GM18951 (cell line): Measurements from ENCODE around the gene PLEKHB2.
"Not testable (repeated sequence)": the region's sequence is repeated elsewhere in the genome, so short reads cannot be mapped to it uniquely, and the experiment has no call there.

Experiments used
- POLR2A ChIP-seq: IDR thresholded peaks from 4 replicates; pipeline ENCODE4 v1.6.1; 2011; ENCODE audit warnings: mild to moderate bottlenecking; ENCODE audit not compliant: insufficient read length, insufficient read depth; ENCODE audit errors: extremely low read depth
- in situ Hi-C: fragments of 300-500 bp; cut with MboI; formaldehyde crosslinking; loops from one replicate; pipeline ENCODE4 v1.12.0; 2022; ENCODE audit warnings: low sequenced_read_pairs, mixed read lengths, inconsistent platforms; ENCODE audit not compliant: unreplicated experiment

Gene PLEKHB2, protein sequence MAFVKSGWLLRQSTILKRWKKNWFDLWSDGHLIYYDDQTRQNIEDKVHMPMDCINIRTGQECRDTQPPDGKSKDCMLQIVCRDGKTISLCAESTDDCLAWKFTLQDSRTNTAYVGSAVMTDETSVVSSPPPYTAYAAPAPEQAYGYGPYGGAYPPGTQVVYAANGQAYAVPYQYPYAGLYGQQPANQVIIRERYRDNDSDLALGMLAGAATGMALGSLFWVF

DNA sequence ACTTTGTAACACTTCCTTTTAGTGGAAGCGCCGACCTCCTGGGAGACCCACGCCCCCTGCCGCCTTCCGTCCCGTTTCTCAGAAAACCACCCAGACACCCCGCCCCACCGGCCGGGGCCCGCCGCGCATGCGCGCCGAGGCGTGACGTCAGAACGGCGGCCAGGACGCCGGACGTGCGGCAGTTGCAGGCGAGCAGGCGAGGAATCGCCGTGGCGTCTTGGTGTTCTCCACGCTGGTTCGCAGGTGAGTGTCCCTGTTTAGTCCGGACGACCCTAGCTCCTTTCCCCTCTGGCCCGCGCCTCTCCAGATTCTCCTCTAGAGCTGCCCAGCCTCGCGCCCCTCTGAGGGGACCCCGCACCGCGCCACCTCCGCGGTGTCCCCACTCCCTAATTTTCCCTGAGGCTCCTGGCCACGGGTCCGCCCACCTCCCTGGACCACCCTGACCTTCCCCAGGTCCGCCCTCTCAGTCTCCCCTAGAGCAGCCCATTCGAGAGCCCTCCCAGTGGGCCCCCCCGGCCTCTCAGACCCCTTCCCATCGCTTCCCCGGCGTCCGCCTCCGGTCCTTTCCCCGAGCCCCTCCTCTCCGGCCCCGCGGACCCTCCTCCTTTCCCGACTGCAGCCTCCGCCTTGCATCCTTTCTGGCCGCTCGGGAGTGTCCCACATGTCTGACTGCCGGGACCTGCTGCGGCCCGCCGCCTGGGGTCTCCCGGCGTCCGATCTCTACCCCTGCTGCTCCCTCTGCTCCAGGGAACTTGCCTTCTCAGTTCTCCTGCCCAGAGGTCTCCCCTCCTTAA, at the start of gene PLEKHB2:
TSS of gene PLEKHB2 (plus strand) at position 181 of the 794 bp plus-strand sequence. CDS start 15,606 bp downstream, outside the sequence.
- peak; percentile 95 for TF ChIP-seq POLR2A

DNA sequence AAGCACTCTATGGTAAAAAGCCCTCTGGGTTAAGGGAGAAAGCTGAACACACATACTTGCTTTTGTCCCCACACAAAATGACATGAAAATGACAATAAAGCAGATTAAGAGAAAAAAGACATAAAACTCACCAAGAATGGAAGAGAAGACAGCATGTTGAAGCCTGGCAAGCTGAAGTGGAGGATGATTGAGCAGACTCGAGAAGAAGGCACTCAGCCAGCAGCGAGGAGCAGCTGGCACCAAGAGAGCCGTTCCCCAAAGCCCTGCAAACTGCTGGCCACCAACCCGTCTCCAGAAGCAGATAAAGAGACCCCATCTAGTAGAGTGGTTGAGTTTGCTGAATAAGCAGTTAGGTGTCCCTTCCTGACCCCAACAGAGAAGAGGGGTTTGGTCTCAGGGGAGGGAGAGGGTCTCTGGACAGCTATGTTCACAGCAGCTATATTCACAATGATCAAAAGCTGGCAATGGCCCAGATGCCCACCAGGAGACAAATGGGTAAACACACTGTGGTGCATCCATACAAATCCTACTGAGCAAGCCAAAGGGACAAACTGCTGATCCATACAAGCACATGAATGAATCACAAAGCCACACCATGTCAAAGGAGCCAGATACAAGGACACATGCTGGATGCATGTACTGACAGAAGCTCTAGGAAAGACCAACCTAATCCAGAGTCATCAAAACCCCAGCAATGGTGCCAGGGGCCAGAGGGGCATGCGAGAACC, 48.8 kb upstream of the PLEKHB2 start:
- in situ Hi-C loops, result no loop called here
- no peak for TF ChIP-seq POLR2A

More for the DNA sequence above, at the start of gene PLEKHB2:
- in situ Hi-C loops, result no loop called here

DNA sequence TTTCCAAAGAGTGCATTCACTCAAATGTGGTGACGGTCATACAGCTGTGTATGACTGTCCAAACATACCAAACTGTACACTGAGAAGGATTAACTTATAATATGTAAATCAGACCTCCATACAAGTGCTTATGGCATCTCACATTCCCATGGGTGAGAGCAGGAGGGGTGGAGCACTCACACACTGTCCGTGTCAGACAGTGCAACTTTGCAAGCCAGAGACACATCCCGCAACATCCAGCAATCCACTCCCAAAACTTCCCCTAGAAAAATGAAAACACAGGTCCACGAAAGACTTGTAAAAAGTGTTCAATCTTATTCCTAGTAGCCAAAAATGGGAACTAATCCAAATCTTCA, 48.2 kb upstream of the PLEKHB2 start:
- in situ Hi-C loops, result no loop called here

DNA sequence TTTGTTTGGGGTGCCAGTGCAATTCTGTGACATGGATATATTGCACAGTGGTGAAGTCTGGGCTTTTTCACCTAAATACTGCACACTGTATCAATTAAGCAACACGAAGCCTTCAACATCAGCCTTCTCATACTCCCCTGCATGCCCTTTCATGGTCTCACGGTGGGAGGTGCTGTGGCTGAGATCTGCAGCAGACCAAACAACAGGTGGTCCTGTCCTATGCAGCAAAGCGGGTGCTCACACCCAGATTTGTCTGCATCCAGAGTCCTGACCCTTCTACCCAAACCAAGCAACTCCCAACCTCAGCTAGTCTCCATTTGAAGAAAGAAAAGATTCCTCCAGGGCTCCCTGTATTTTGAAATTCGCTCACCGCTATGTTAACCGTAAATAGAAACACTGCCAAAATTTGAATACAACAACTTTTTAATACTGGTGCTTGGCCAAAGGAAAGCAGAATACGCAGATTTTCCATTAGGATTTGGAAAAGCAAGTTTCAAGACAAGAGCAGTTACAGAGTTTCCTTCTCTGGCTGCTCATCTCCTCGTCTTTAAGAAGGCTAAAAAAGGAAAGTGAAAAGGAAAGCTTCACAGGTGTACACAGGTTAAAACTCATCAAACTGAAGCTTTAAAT, 46.8 kb upstream of the PLEKHB2 start:
- no peak for TF ChIP-seq POLR2A
- in situ Hi-C loops, result no loop called here

More for the DNA sequence above, 48.2 kb upstream of the PLEKHB2 start:
- TF ChIP-seq POLR2A, result no peak

DNA sequence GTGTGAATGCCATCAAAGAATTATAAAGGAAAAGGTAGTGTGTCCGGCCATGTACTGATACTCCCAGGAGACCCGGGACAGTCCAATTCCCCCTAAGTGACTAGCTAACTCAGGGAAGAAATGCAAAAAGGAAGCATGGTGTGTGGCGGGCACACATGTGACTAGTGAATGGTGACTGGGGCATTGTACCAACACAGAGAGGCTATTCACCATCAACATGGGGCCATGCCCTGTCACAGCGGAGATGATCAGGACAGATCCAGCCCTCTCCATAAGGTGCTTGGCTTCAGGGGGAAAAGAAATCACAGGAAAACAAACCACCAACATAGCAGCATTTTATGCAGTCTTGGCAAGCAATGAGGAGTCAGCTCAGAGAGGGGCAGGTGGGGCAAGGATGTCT, 46.2 kb upstream of the PLEKHB2 start:
- no peak for TF ChIP-seq POLR2A
- in situ Hi-C loops, result no loop called here

DNA sequence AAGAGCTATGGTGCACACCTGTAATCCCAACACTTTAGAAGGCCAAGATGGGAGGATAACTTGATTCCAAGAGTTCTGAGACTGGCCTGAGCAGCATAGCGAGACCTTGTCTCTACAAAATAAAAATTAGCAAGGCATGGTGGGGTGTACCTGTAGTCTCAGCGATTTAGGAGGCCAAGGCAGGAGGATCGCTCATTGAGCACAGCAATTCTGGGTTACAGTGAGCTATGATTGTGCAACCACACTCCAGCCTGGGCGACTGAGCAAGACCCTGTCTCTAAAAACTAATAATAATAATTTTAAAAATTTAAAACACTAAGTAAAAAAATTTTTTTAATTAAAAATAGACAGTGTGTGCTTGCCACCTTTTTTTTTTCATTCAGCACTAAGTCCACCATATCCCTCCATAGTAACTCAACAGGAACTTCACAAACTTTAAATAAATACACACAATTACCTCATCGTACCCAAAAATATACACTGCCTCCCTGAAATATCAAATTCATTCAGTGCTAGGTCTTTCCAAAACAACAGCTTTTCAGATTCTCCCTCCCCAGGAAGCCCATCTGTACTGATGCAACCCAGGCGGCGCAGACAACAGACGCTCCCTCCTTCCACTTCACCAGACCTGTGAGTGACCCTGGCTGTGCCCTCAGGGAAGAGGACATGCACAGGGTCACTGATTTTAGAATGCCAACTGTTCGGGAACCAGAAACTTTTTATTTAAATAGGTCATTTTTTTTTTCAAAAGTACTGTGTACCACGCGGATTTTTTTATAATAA, 41.4 kb upstream of the PLEKHB2 start:
- no peak for TF ChIP-seq POLR2A

DNA sequence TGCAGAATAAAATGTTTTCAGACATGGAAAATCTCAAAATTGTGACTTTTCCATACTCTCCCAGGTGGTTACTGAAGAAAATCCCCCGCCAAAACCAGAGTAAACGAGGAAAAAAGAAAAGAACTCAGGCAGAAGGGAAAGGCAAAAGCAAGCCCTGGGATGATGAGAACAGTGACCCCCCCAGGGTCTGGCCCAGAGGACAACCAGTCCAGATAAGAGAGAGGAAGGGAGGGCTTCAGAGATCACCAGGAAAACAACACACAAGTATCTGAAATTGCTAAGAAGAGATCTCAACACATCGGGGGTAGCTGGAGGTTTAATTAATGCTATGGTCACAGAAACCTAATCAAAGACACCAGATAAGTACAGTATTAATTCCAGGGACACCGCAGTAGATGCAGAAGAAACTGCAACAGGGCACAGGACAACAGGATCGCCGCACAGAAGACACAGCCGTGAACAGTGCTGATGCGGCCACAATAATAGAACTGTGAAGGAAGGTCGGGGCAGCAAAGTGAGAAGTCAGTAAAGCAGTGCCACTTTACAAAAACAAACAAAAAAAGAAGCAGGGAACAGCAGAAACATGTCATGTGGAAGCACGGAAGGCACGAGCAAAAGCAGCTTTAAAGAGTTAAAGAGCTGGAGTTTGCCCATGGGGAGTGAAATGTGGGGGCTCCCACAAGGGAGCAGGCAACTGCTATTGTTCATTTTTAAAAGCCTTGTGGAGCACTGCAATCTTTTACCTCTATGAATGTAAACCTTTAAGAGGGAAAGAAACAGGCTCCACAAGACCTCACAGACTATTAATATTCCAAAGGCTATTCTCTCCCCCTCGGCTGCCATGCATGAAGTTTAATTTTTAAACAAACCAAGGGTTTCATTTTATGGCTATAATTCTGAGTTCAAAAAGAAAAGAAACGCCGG, 40.3 kb upstream of the PLEKHB2 start:
- no peak for TF ChIP-seq POLR2A
- in situ Hi-C loops, result no loop called here

More for the DNA sequence above, 41.4 kb upstream of the PLEKHB2 start:
- in situ Hi-C loops, result no loop called here

DNA sequence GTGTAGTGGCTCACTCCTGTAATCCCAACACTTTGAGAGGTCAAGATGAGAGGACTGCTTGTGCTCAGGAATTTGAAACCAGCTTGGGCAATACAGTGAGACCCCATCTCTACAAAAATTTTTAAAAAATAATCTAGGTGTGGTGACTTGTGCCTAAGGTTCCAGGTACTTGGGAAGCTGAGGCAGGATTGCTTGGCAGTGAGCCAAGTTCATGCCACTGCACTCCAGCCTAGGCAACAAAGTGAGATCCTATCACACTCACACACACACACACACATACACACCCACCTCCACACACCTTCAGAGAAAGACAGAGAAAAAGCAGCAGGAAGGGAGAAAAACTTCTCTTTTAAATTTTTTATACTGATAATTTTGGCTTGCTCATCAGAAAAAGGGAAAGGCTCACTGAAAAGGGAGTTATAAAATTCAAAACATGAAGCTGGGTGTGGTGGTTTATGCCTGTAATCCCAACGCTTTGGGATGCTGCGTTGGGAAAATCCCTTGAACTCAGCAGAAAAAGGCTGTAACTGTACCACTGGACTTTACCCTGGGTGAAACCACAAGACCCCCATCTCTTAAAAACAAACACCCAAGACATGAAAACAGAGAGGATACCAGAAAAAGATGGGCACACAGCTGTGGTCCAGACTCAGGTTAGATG, 37.5 kb upstream of the PLEKHB2 start:
- in situ Hi-C loops, result no loop called here
- no peak for TF ChIP-seq POLR2A

DNA sequence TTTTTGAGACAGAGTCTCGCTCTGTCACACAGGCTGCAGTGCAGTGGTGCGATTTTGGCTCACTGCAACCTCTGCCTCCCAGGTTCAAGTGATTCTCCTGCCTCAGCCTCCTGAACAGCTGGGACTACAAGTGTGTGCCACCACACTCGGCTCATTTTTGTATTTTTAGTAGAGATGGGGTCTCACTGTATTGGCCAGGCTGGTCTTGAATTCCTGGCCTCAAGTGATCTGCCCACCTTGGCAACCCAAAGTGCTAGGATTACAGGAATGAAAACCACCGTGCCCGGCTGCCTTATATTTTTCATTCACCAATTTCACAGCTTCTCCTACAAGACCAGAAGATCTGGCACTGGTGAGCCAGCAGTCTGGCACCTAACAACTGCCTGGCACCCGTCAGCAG, 37.0 kb upstream of the PLEKHB2 start:
- in situ Hi-C loops, result not testable (repeated sequence)

DNA sequence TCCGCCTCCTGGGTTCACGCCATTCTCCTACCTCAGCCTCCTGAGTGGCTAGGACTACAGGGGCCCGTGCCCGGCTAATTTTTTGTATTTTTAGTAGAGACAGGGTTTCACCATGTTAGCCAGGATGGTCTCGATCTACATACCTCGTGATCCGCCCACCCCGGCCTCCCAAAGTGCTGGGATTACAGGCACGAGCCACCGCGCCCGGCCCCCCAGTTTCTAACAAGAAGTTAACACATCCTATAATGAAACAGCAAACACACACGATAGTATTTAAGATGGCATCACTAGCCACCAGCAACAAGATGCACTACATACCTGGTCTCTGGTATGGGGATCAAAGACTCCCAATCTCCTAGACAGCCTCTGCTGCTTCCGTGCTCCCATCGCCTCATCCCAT, 29.6 kb upstream of the PLEKHB2 start:
- in situ Hi-C loops, result not testable (repeated sequence)

DNA sequence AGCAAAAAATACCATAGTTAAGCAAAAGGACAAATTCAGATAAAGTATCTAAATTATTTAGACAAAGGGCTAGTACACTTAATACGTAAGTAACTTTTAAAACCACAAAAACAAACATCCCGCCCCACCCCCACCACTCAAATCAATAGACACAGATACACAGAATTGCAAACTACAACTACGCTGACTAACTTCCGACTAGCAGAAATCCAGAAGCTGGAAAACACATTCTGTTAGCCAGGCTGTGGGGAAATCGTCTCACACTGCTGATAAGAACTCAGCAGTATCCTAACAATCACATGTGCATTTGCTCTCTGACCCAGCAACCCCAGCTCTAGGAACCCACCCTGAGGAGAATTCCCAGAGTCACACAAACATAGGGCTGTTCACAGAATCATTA, 28.4 kb upstream of the PLEKHB2 start:
- TF ChIP-seq POLR2A, result no peak
- in situ Hi-C loops, result no loop called here
